Neuronal stem cell (in vitro differentiated cells): Measurements from ENCODE around the gene ABCB4.
A peak's percentile ranks its signal among the peaks of the same experiment; 100 is the strongest.

Source experiments
- DNase-seq: peaks from one replicate; pipeline ENCODE4 v3.0.0-alpha.2; 2013; ENCODE audit warnings: low spot score
- H2AFZ ChIP-seq: one replicate; pipeline ENCODE4 v1.6.1; 2013; ENCODE audit warnings: mild to moderate bottlenecking, low read length, inconsistent platforms
- H2AK5ac ChIP-seq: 2 replicates; pipeline ENCODE4 v1.6.1; 2013; ENCODE audit warnings: low read depth, mild to moderate bottlenecking, inconsistent platforms, low read length, moderate library complexity, mixed read lengths
- H2BK120ac ChIP-seq: 2 replicates; pipeline ENCODE4 v1.6.1; 2013; ENCODE audit warnings: low read depth, mild to moderate bottlenecking, inconsistent platforms, low read length, moderate library complexity, mixed read lengths
- H2BK12ac ChIP-seq: one replicate; pipeline ENCODE4 v1.6.1; 2013; ENCODE audit warnings: low read length, inconsistent platforms
- H2BK15ac ChIP-seq: 2 replicates; pipeline ENCODE4 v1.6.1; 2013; ENCODE audit warnings: mild to moderate bottlenecking, low read length, inconsistent platforms, mixed read lengths
- H2BK5ac ChIP-seq: one replicate; pipeline ENCODE4 v1.6.1; 2013; ENCODE audit warnings: inconsistent platforms, mild to moderate bottlenecking, low read length, moderate library complexity
- H3K14ac ChIP-seq: one replicate; pipeline ENCODE4 v1.6.1; 2013; ENCODE audit warnings: low read length, inconsistent platforms
- H3K18ac ChIP-seq: 2 replicates; pipeline ENCODE4 v1.6.1; 2013; ENCODE audit warnings: low read length, inconsistent platforms
- H3K23ac ChIP-seq: 2 replicates; pipeline ENCODE4 v1.6.1; 2013; ENCODE audit warnings: low read depth, mild to moderate bottlenecking, mixed read lengths, low read length, inconsistent platforms; ENCODE audit not compliant: poor library complexity
- H3K27ac ChIP-seq: replicated peaks from 3 replicates; pipeline ENCODE4 v1.5.1; 2013; ENCODE audit warnings: low read length, inconsistent platforms
- H3K27me3 ChIP-seq, 3 experiments: 2 replicates each; pipeline ENCODE4 v1.6.1; 2013; ENCODE audit warnings: low read length in 3 of 3, mild to moderate bottlenecking in 2 of 3, inconsistent platforms in 1 of 3, low read depth in 1 of 3, mixed read lengths in 1 of 3, moderate library complexity in 1 of 3; ENCODE audit not compliant: control insufficient read depth in 3 of 3, insufficient read depth in 3 of 3
- H3K36me3 ChIP-seq, 2 donors: replicated peaks in 1 of 2; 2 replicates each; pipeline ENCODE4 v1.6.1; 2013; ENCODE audit warnings: low read length in 2 of 2; ENCODE audit not compliant: control insufficient read depth in 2 of 2, insufficient read depth in 2 of 2
- H3K4ac ChIP-seq: 2 replicates; pipeline ENCODE4 v1.6.1; 2013; ENCODE audit warnings: inconsistent platforms, mild to moderate bottlenecking, low read length, moderate library complexity
- H3K4me1 ChIP-seq, 2 donors: 1 replicate in 1 of 2; 2 replicates in 1 of 2; pipeline ENCODE4 v1.6.1; 2013; ENCODE audit warnings: low read length in 2 of 2, low read depth in 1 of 2; ENCODE audit not compliant: control insufficient read depth in 2 of 2, insufficient read depth in 1 of 2
- H3K4me2 ChIP-seq: one replicate; pipeline ENCODE4 v1.6.1; 2013; ENCODE audit warnings: mild to moderate bottlenecking, low read length, inconsistent platforms; ENCODE audit not compliant: insufficient read depth, poor library complexity, severe bottlenecking
- H3K4me3 ChIP-seq, 2 donors: 2 replicates each; pipeline ENCODE4 v1.5.1; 2013; ENCODE audit warnings: low read length in 2 of 2, mild to moderate bottlenecking in 2 of 2, inconsistent platforms in 1 of 2, moderate library complexity in 1 of 2
- H3K79me1 ChIP-seq: one replicate; pipeline ENCODE4 v1.6.1; 2013; ENCODE audit warnings: low read depth, mild to moderate bottlenecking, inconsistent platforms, low read length, moderate library complexity
- H3K9ac ChIP-seq: one replicate; pipeline ENCODE4 v1.6.1; 2013; ENCODE audit warnings: mild to moderate bottlenecking, low read depth, low read length, inconsistent platforms; ENCODE audit not compliant: poor library complexity
- H3K9me3 ChIP-seq, 2 donors: replicated peaks in 1 of 2; 2 replicates each; pipeline versions ENCODE3 to v1.6.1; 2013; ENCODE audit warnings: low read length in 2 of 2, mild to moderate bottlenecking in 2 of 2, inconsistent platforms in 1 of 2, low read depth in 1 of 2, mixed read lengths in 1 of 2, moderate library complexity in 1 of 2; ENCODE audit not compliant: control insufficient read depth in 2 of 2, insufficient read depth in 1 of 2
- H4K8ac ChIP-seq: one replicate; pipeline ENCODE4 v1.6.1; 2013; ENCODE audit warnings: low read depth, mild to moderate bottlenecking, inconsistent platforms, low read length, moderate library complexity
- H4K91ac ChIP-seq: one replicate; pipeline ENCODE4 v1.6.1; 2013; ENCODE audit warnings: low read length, low read depth, mild to moderate bottlenecking, inconsistent platforms; ENCODE audit not compliant: poor library complexity
- WGBS, 2 donors: extraction: QIAGEN DNeasy Blood & Tissue Kit; methylation state at CpG; one replicate each; pipeline ENCODE4 v1.1.7; 2013; ENCODE audit warnings: missing lambda C conversion rate in 2 of 2, mixed read lengths in 1 of 2; ENCODE audit not compliant: insufficient read length in 2 of 2, insufficient replicate concordance in 1 of 2; ENCODE audit errors: extremely low coverage in 2 of 2; 5-methylcytosine and 5-hydroxymethylcytosine counted together

Gene ABCB4

DNA sequence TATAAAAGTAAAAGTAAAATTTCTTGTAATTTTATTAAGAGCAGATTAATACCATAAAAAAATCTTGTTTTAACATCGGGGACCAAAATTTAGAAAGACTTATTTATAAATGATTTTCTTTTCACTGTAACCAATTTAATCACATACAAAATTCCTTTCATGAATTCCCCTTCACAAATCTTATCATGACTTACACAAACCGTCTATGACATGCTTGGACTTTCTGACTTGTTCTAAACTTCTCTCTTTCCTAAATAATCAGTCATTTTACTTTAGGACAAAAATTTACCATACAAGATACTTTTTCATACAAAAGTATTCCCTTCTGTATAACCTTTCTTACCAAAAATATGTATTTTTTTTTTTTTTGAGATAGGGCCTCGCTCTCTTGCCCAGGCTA, 120.7 kb downstream of the ABCB4 start:
- H2BK12ac ChIP-seq: no peak overlapping the region
- DNase-seq: peak; percentile 41

More for the DNA sequence above, 120.7 kb downstream of the ABCB4 start:
- no peak overlapping the region for H3K4ac ChIP-seq
- no peak overlapping the region for H2BK5ac ChIP-seq
- H3K36me3 ChIP-seq: peaks cover 32 to 95% of the 10 kb centered on the region in 2 donors
- H3K27me3 ChIP-seq: no peaks in the 10 kb centered on the region
- no peak overlapping the region for H3K9ac ChIP-seq
- H3K14ac ChIP-seq: no peak overlapping the region
- WGBS, 2 donors: no CpG with 5 or more reads among the region's 3 CpGs
- H2BK120ac ChIP-seq: no peak overlapping the region
- no peak overlapping the region for H2BK15ac ChIP-seq
- peaks cover 22 to 90% of the 10 kb centered on the region in 2 donors for H3K9me3 ChIP-seq
- H3K4me2 ChIP-seq: no peak overlapping the region
- H3K4me3 ChIP-seq: no peak overlapping the region
- no peak overlapping the region for H2AK5ac ChIP-seq
- no peak overlapping the region for H3K23ac ChIP-seq
- no peak overlapping the region for H3K18ac ChIP-seq
- no peaks in the 10 kb centered on the region for H3K79me1 ChIP-seq
- H3K4me1 ChIP-seq: no peaks in the 10 kb centered on the region
- no peak overlapping the region for H3K27ac ChIP-seq
- H4K91ac ChIP-seq: no peak overlapping the region
- H2AFZ ChIP-seq: no peak overlapping the region
- H4K8ac ChIP-seq: no peak overlapping the region
